H1 (cell line): ENCODE data around the gene COL12A1. TPM values are rescaled to one million over a fixed set of nuclear protein-coding genes. Genes with fewer than 3 reads are reported as not detected.

Experiments used
- CBX5 ChIP-seq: fragments of 300-800, 300-1000 bp; sonication (generic); IDR thresholded peaks from 2 replicates; pipeline ENCODE4 v1.7.1; 2016; ENCODE audit warnings: antibody characterized with exemption, low read length, low read depth
- GTF2F1 ChIP-seq: IDR thresholded peaks from 2 replicates; pipeline ENCODE4 v1.6.1; 2012; ENCODE audit warnings: low read depth, low read length, improper control_type of control experiment, borderline replicate concordance
- KDM1A ChIP-seq: fragments of 200-600, 300-600 bp; sonication (generic); IDR thresholded peaks from 2 replicates; pipeline ENCODE4 v1.7.1; 2016; ENCODE audit warnings: mild to moderate bottlenecking, low read length, borderline replicate concordance
- RAD21 ChIP-seq, 2 experiments: IDR thresholded peaks in 1 of 2; conservative IDR thresholded peaks in 1 of 2; 2 replicates each; pipeline ENCODE4 v1.6.1; 2011; ENCODE audit warnings: low read depth in 2 of 2, low read length in 2 of 2, improper control_type of control experiment in 1 of 2, inconsistent platforms in 1 of 2, mild to moderate bottlenecking in 1 of 2, moderate library complexity in 1 of 2
- SP1 ChIP-seq: IDR thresholded peaks from 2 replicates; pipeline ENCODE4 v1.6.1; 2011; ENCODE audit warnings: low read depth, low read length
- YY1 ChIP-seq: IDR thresholded peaks from 2 replicates; pipeline ENCODE4 v1.6.1; 2011; ENCODE audit warnings: low read depth, mild to moderate bottlenecking, low read length
- polyA plus RNA-seq, 7 experiments: library from polyadenylated mRNA; depleted of rRNA in 3 of 7; stranded (reverse) in 5 of 7; unstranded in 2 of 7; fragments of >200 nt in 5 of 7; fragments of 200-250 nt in 2 of 7; gene quantifications; 1 replicate in 5 of 7; 2 replicates in 1 of 7; 4 replicates in 1 of 7; pipeline versions ENCODE4 v1.2.1 to v1.2.3, GENCODE V29; 2011 to 2013; ENCODE audit warnings: missing spikeins in 2 of 7, mixed read lengths in 2 of 7
- total RNA-seq: library from RNA; stranded (reverse); fragmentation: NEBNext Ultra II Directional; extraction: Animal tissue kit (Norgen Biotek cat#: 25700); gene quantifications from 2 replicates; pipeline ENCODE4 v1.2.1, GENCODE V29; 2021
- TF ChIP-seq, protein P1 (sequence below): fragments of 300-600 bp; sonication (generic); IDR thresholded peaks from 2 replicates; pipeline ENCODE4 v1.7.1; 2012; ENCODE audit warnings: low read length, moderate library complexity, mild to moderate bottlenecking, inconsistent platforms; ENCODE audit not compliant: insufficient replicate concordance
- TF ChIP-seq, protein P2 (sequence below): IDR thresholded peaks from 2 replicates; pipeline ENCODE4 v1.6.1; 2012; ENCODE audit warnings: inconsistent platforms

The COL12A1 gene
- total and polyA plus RNA-seq, 2 of the 8 experiments (the other 6 are each of a cell fraction or from before 2014, with no cell fraction given), result 1.4 to 4.7 TPM

DNA sequence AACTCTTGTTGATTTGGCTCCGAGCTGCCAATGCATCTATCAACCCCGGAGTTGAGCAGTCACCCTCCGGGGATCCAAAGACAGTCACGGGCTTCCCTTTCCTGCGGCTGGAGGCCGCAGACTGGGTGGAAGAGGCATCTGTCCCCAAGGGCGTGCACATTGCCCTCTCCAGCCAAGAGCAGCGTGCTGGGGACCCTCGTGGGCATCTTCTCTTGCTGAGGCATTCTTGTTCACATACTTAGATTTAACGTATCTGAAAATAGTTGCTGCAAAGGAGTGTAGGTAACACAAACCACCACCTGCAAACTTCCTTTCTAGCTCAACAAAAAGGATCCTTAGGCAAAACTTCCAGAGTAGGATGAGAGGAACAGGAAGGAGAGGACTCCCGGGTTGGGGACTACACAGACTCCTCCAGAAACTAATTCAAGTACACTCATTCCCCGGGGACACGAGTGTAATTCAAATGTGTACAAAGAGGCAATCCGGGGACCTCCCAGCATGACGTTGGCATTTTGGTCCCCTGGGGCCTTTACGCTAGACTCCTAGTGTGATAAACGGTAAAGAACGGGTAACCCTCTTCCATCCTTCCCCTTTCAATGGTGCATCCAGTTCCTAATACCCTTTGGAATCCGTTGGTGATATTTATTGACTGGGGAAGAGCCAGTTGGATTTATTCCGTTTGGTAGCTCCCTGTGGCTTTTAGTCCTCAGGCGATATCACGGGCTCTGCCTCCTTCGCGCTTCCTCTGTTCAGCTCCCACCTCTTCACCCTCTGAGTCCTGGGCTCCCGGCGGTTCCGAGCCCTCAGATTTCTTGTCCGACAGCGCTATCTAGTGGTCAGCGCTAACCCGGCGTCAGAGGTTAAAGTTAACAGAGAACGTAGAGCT, 2.7 kb upstream of the COL12A1 start (continued):
- TF ChIP-seq, protein P1, sequence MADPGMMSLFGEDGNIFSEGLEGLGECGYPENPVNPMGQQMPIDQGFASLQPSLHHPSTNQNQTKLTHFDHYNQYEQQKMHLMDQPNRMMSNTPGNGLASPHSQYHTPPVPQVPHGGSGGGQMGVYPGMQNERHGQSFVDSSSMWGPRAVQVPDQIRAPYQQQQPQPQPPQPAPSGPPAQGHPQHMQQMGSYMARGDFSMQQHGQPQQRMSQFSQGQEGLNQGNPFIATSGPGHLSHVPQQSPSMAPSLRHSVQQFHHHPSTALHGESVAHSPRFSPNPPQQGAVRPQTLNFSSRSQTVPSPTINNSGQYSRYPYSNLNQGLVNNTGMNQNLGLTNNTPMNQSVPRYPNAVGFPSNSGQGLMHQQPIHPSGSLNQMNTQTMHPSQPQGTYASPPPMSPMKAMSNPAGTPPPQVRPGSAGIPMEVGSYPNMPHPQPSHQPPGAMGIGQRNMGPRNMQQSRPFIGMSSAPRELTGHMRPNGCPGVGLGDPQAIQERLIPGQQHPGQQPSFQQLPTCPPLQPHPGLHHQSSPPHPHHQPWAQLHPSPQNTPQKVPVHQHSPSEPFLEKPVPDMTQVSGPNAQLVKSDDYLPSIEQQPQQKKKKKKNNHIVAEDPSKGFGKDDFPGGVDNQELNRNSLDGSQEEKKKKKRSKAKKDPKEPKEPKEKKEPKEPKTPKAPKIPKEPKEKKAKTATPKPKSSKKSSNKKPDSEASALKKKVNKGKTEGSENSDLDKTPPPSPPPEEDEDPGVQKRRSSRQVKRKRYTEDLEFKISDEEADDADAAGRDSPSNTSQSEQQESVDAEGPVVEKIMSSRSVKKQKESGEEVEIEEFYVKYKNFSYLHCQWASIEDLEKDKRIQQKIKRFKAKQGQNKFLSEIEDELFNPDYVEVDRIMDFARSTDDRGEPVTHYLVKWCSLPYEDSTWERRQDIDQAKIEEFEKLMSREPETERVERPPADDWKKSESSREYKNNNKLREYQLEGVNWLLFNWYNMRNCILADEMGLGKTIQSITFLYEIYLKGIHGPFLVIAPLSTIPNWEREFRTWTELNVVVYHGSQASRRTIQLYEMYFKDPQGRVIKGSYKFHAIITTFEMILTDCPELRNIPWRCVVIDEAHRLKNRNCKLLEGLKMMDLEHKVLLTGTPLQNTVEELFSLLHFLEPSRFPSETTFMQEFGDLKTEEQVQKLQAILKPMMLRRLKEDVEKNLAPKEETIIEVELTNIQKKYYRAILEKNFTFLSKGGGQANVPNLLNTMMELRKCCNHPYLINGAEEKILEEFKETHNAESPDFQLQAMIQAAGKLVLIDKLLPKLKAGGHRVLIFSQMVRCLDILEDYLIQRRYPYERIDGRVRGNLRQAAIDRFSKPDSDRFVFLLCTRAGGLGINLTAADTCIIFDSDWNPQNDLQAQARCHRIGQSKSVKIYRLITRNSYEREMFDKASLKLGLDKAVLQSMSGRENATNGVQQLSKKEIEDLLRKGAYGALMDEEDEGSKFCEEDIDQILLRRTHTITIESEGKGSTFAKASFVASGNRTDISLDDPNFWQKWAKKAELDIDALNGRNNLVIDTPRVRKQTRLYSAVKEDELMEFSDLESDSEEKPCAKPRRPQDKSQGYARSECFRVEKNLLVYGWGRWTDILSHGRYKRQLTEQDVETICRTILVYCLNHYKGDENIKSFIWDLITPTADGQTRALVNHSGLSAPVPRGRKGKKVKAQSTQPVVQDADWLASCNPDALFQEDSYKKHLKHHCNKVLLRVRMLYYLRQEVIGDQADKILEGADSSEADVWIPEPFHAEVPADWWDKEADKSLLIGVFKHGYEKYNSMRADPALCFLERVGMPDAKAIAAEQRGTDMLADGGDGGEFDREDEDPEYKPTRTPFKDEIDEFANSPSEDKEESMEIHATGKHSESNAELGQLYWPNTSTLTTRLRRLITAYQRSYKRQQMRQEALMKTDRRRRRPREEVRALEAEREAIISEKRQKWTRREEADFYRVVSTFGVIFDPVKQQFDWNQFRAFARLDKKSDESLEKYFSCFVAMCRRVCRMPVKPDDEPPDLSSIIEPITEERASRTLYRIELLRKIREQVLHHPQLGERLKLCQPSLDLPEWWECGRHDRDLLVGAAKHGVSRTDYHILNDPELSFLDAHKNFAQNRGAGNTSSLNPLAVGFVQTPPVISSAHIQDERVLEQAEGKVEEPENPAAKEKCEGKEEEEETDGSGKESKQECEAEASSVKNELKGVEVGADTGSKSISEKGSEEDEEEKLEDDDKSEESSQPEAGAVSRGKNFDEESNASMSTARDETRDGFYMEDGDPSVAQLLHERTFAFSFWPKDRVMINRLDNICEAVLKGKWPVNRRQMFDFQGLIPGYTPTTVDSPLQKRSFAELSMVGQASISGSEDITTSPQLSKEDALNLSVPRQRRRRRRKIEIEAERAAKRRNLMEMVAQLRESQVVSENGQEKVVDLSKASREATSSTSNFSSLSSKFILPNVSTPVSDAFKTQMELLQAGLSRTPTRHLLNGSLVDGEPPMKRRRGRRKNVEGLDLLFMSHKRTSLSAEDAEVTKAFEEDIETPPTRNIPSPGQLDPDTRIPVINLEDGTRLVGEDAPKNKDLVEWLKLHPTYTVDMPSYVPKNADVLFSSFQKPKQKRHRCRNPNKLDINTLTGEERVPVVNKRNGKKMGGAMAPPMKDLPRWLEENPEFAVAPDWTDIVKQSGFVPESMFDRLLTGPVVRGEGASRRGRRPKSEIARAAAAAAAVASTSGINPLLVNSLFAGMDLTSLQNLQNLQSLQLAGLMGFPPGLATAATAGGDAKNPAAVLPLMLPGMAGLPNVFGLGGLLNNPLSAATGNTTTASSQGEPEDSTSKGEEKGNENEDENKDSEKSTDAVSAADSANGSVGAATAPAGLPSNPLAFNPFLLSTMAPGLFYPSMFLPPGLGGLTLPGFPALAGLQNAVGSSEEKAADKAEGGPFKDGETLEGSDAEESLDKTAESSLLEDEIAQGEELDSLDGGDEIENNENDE, result no peak
- TF ChIP-seq SP1 (no peak), YY1 (no peak), CBX5 (no peak), KDM1A (no peak), RAD21 (IDR thresholded peaks at IDR 0.05 in 1 of 2, conservative IDR thresholded peaks at IDR 0.05 in 1 of 2; ENCODE audit: low read depth in 2 of 2, low read length in 2 of 2) (peak; percentile 97 to 99), GTF2F1 (no peak)
- TF ChIP-seq, protein P2, sequence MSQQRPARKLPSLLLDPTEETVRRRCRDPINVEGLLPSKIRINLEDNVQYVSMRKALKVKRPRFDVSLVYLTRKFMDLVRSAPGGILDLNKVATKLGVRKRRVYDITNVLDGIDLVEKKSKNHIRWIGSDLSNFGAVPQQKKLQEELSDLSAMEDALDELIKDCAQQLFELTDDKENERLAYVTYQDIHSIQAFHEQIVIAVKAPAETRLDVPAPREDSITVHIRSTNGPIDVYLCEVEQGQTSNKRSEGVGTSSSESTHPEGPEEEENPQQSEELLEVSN, result peak; percentile 74
